ENCODE results near the gene SP110.

SP110 gene

DNA sequence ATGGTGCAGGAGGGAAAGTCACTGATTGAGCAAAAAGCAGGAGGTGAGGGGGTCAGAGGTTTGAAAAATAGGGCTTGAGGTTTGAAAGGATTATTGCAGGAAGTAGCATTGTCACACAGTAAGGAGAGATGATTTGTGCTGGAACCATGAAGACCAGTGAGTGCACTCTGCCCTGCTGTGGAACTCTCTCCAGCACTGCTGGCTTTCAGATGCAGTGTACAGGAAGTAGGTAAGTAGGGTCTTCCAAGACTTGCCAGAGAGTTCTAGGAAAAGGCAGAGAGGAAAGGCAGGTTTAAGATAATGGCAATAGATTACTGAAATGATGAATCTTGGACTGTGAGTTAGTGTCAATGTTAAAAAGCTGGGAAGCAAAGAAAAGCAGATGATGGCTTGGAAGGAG is 11.2 kb downstream of the SP110 start:
- ChIA-PET POLR2A (no interaction called here), CTCF (interaction anchor here (0.6 to 1.0 kb wide), 2 partner anchors 590 to 1980 kb away, joined by 3 to 5 read pairs; no protein-coding TSS in a partner anchor)
- Histone ChIP-seq H3K4me1 (ENCODE audit: control insufficient read depth, insufficient read depth, low read length) (no peaks in the 10 kb centered on the region), H3K27ac (ENCODE audit: extremely low read depth, low read depth, low read length) (no peak overlapping the region), H3K9me3 (ENCODE audit: control insufficient read depth, insufficient read depth, low read depth, low read length) (no peaks in the 10 kb centered on the region), H3K4me3 (ENCODE audit: low read depth, low read length) (no peak overlapping the region), H3K36me3 (ENCODE audit: control insufficient read depth in 2 of 2, insufficient read depth in 1 of 2, low read length in 2 of 2) (peaks cover 0 to 72% of the 10 kb centered on the region in 2 experiments; a peak in 1 of 3 replicates)
- no peak for TF ChIP-seq ZIC2 (tag by site-specific recombination; IDR thresholded peaks at IDR 0.05)
- no peak for TF ChIP-seq HOXD13 (CRISPR knock-in tag; IDR thresholded peaks at IDR 0.05; ENCODE audit: borderline replicate concordance)
- no peak for TF ChIP-seq TCF7L2 (IDR thresholded peaks at IDR 0.05; ENCODE audit: borderline replicate concordance, low read depth, low read length)
- no peak for TF ChIP-seq ZNF19 (tag by site-specific recombination; IDR thresholded peaks at IDR 0.05; ENCODE audit: low read depth)

DNA sequence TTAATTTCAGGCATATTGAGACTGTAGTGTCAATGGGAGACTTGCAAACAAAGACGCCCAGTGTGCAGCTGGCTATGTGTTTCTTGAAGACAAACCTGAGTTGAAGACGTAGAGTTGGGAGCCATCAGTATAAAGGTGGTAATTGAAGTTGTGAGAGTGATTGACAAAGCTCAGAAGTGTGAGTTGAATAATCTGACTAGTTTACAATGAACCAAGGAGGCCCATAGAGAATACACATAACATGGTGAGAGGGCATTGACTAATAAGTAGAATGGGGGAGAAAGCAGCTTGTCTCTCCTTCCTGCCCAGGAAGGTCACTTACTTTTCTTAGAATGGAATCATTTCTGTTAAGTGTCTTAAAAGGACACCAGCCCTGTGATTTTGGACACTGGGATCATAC is 14.1 kb downstream of the SP110 start:
- CTCF ChIA-PET = no interaction called here
- no peaks in the 10 kb centered on the region for H3K9me3 ChIP-seq (ENCODE audit: control insufficient read depth, insufficient read depth, low read depth, low read length)
- POLR2A ChIA-PET = no interaction called here
- H3K27ac ChIP-seq (ENCODE audit: extremely low read depth, low read depth, low read length) = no peak overlapping the region
- peaks cover 0 to 58% of the 10 kb centered on the region in 2 experiments; a peak in 1 of 3 replicates for H3K36me3 ChIP-seq (ENCODE audit: control insufficient read depth in 2 of 2, insufficient read depth in 1 of 2, low read length in 2 of 2)
- H3K4me1 ChIP-seq (ENCODE audit: control insufficient read depth, insufficient read depth, low read length) = no peaks in the 10 kb centered on the region
- H3K4me3 ChIP-seq (ENCODE audit: low read depth, low read length) = no peak overlapping the region
- TF ChIP-seq ZNF175 (tag by site-specific recombination; IDR thresholded peaks at IDR 0.05) (no peak), HOXC10 (CRISPR knock-in tag; IDR thresholded peaks at IDR 0.05) (no peak), MYNN (tag by site-specific recombination; IDR thresholded peaks at IDR 0.05; ENCODE audit: borderline replicate concordance) (no peak), GLI2 (tag by site-specific recombination; IDR thresholded peaks at IDR 0.05; ENCODE audit: borderline replicate concordance, low read depth) (no peak), ZNF664 (tag by site-specific recombination; IDR thresholded peaks at IDR 0.05) (no peak), ZNF133 (tag by site-specific recombination; IDR thresholded peaks at IDR 0.05) (no peak), ZBTB20 (tag by site-specific recombination; IDR thresholded peaks at IDR 0.05) (no peak), ZBTB48 (tag by site-specific recombination; IDR thresholded peaks at IDR 0.05) (no peak)

DNA sequence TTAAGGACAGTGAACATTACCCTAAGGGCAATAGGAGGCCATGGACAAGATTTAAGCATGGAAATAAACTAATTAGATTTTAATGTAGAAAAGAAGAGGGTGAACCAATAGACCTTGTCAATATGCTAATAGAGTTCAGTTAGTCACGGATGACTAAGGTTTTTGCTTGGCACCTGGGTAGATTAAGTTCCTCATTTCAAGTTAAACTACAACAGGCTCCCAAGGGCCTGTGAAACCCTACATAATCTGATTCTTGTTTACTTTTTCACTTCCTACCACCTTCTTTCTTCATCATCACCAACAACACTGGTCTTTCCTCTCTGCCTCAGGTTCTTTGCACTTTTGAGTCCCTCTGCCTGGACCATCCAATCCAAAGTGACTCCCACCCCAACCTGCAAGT is 14.8 kb downstream of the SP110 start:
- H3K4me3 ChIP-seq (ENCODE audit: low read depth, low read length) = no peak overlapping the region
- H3K9me3 ChIP-seq (ENCODE audit: control insufficient read depth, insufficient read depth, low read depth, low read length) = no peaks in the 10 kb centered on the region
- TF ChIP-seq ZNF416 (tag by site-specific recombination; IDR thresholded peaks at IDR 0.05) (no peak), SP7 (tag by site-specific recombination; IDR thresholded peaks at IDR 0.05) (no peak), ZBTB17 (tag by site-specific recombination; IDR thresholded peaks at IDR 0.05) (no peak), ZNF830 (tag by site-specific recombination; IDR thresholded peaks at IDR 0.05; ENCODE audit: low read depth) (no peak), ZNF558 (tag by site-specific recombination; IDR thresholded peaks at IDR 0.05) (no peak), SCRT2 (tag by site-specific recombination; IDR thresholded peaks at IDR 0.05) (no peak), SP2 (tag by site-specific recombination; IDR thresholded peaks at IDR 0.05) (no peak), RBAK (tag by site-specific recombination; IDR thresholded peaks at IDR 0.05) (no peak)
- TF ChIP-seq, protein P1, sequence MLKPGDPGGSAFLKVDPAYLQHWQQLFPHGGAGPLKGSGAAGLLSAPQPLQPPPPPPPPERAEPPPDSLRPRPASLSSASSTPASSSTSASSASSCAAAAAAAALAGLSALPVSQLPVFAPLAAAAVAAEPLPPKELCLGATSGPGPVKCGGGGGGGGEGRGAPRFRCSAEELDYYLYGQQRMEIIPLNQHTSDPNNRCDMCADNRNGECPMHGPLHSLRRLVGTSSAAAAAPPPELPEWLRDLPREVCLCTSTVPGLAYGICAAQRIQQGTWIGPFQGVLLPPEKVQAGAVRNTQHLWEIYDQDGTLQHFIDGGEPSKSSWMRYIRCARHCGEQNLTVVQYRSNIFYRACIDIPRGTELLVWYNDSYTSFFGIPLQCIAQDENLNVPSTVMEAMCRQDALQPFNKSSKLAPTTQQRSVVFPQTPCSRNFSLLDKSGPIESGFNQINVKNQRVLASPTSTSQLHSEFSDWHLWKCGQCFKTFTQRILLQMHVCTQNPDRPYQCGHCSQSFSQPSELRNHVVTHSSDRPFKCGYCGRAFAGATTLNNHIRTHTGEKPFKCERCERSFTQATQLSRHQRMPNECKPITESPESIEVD (tag by site-specific recombination; IDR thresholded peaks at IDR 0.05) = no peak
- TF ChIP-seq, protein P2, sequence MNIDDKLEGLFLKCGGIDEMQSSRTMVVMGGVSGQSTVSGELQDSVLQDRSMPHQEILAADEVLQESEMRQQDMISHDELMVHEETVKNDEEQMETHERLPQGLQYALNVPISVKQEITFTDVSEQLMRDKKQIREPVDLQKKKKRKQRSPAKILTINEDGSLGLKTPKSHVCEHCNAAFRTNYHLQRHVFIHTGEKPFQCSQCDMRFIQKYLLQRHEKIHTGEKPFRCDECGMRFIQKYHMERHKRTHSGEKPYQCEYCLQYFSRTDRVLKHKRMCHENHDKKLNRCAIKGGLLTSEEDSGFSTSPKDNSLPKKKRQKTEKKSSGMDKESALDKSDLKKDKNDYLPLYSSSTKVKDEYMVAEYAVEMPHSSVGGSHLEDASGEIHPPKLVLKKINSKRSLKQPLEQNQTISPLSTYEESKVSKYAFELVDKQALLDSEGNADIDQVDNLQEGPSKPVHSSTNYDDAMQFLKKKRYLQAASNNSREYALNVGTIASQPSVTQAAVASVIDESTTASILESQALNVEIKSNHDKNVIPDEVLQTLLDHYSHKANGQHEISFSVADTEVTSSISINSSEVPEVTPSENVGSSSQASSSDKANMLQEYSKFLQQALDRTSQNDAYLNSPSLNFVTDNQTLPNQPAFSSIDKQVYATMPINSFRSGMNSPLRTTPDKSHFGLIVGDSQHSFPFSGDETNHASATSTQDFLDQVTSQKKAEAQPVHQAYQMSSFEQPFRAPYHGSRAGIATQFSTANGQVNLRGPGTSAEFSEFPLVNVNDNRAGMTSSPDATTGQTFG (tag by site-specific recombination; IDR thresholded peaks at IDR 0.05; ENCODE audit: borderline replicate concordance) = no peak
- H3K36me3 ChIP-seq (ENCODE audit: control insufficient read depth in 2 of 2, insufficient read depth in 1 of 2, low read length in 2 of 2) = peaks cover 0 to 54% of the 10 kb centered on the region in 2 experiments; a peak in 2 of 3 replicates
- H3K27ac ChIP-seq (ENCODE audit: extremely low read depth, low read depth, low read length) = no peak overlapping the region
- POLR2A ChIA-PET = no interaction called here
- CTCF ChIA-PET = interaction anchor here (0.6 to 0.7 kb wide), 2 partner anchors 48 to 981 kb away, joined by 3 to 5 read pairs; no protein-coding TSS in a partner anchor
- H3K4me1 ChIP-seq (ENCODE audit: control insufficient read depth, insufficient read depth, low read length) = no peaks in the 10 kb centered on the region

Data from HEK293 (cell line).